Iris pigment epithelial cell (primary cell): ENCODE results near the gene HS3ST6.
A peak's percentile ranks its signal among the peaks of the same experiment; 100 is the strongest.
"Not testable (repeated sequence)": the region's sequence is repeated elsewhere in the genome, so short reads cannot be mapped to it uniquely, and the experiment has no call there.

Experiments
- DNase-seq: peaks from one replicate; pipeline ENCODE4 v3.0.0-alpha.2; 2011; ENCODE audit warnings: low read depth

HS3ST6 gene

GRCh38 chr16:1946495-1947368 is 28.5 kb upstream of the HS3ST6 start:
- DNase-seq: no peak

DNA sequence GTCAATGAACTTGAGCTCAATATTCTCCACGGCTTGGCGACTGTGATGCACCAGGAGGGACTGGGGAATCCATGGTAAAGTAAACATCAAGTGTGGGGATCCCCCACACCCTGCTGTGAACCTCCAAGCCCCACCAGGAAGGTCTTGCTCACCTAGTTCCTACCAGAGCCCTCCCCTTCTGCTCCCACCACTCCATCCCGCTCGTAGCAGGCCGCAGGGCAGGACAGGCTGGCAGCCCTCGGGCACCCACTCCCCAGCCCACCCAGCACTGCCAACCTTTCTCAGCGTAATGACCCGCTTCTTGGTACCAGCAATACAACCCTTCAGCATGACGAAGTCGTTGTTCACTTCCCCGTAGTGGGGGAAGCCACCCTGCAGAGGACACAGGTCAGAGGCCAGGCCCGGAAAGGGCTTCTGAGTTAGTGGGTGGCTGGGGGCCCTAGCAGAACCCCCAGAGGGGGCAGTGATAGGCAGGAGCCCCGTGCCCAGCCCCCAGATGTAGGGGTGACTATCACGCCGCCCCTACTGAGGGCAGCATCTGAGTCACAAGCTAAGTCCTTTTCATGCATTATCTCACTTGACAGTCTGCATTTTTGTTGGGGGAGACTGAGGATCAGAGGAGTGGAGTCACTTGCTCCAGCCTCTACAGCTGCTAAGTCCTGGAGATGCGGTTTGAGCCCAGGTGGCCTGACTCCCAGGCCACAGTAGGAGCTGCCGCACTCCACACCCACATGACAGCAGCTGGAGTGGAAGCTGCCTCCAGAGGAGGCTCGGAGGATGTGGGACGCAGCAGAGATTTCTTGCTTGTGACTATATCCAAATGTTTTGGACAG is 27.6 kb upstream of the HS3ST6 start:
- no peak for DNase-seq

DNA sequence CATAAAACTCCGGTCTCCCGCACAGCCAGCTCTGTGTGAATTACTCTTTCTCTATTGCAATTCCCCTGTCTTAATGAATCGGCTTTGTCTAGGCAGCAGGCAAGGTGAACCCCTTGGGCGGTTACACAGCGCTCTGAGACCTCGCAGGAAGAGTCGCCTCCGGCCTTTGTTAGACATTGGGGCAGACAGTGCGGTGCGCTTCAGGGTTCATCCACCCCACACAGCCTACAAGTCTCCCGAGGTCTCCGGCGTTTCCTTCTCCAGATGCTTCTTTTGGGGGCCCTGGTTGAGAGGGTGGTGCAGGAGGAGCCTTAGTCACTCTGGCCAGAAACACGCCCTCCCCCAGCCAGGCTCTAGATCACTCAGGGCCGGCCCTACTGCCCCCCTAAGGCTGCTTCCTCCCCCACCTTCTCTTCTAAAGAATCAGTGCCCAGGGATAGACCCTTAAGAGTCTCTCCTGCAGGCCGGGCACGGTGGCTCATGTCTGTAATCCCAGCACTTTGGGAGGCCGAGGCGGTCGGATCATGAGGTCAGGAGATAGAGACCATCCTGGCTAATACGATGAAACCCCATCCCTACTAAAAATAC is 26.5 kb upstream of the HS3ST6 start:
- DNase-seq: no peak

DNA sequence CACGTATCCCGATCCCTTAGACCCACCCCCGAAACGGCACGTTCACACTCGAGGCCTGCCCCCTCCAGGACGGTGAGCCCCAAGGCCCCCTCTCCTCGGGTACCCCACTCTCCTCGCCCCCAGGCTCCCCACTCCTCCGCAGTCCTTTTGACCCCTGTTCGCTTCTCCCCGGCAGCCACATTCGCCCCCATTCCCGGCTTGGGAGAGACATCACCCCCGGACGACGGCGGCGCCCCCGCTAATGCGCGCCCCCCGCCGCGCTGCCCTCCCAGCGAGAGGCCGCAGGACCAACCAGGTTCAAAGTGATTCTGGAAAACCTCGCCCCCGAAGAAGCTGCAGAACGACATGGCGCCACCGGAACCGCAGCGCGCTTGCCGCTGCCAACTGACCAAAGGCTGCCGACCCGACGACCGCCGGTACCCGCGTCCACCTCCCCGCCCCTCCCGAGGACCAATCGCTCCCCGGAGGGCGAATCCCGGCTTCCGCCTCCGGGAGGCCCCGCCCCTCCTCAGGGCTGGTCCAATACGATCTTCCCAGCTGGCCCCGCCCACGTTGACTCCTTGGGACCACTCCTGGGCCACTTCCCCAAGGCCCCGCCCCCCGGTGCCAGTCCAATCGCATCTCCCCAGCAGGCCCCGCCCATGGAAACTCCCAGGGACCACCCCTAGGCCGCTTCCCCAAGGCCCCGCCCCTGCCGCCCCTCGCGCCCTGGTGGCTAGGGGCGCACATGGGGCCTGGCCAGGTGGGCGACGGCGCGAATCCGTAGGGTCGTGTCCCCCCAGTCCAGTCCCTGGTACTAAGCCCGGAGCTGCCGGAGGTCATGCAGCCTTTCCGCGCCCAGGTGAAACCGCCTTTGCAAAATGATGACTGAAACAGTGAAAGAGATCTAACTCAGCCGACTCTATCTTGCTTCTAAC is 24.9 kb upstream of the HS3ST6 start, which contains the start of gene MSRB1:
Gene MSRB1 (minus strand): TSS at position 390 of the 917 bp plus-strand sequence. CDS start 43 bp downstream, at position 347.
- DNase-seq: peak; percentile 98

DNA sequence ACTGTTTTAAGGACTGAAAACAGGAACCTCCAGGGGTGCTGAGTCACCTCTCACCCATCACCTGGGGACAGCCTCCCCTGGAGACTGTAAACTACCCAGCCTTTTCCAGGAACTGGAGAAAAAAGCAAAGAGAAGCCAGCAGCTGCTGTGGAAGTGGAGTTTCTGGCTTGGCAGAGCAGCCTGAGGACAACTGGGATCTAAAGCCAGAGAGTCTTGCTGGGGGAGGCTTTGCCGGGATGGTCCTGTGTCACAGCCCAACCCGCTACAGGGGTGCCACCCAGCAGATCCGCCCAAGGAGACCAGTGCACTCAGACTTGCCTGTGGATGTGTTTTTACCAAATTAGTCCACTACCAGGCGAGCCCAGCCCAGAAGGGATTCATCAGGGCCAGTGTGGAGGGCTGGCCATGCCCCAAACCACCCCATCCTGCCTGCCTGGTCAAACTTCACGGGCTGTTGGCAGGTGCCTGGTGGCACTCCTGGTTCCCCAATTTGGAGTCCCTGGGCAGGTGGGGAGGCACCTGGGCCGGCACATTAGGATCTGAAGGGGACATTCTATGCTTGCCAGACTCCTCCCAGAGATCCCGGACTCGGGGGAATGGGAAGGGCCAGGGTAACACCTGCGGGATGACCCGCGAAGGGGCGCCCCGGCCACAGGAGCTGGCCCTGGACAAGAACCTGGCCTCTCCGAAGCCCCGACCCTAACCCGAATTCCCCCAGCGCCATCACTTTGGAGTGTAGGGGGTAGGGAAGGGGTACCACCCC is 24.0 kb upstream of the HS3ST6 start:
- peak; percentile 26 for DNase-seq

DNA sequence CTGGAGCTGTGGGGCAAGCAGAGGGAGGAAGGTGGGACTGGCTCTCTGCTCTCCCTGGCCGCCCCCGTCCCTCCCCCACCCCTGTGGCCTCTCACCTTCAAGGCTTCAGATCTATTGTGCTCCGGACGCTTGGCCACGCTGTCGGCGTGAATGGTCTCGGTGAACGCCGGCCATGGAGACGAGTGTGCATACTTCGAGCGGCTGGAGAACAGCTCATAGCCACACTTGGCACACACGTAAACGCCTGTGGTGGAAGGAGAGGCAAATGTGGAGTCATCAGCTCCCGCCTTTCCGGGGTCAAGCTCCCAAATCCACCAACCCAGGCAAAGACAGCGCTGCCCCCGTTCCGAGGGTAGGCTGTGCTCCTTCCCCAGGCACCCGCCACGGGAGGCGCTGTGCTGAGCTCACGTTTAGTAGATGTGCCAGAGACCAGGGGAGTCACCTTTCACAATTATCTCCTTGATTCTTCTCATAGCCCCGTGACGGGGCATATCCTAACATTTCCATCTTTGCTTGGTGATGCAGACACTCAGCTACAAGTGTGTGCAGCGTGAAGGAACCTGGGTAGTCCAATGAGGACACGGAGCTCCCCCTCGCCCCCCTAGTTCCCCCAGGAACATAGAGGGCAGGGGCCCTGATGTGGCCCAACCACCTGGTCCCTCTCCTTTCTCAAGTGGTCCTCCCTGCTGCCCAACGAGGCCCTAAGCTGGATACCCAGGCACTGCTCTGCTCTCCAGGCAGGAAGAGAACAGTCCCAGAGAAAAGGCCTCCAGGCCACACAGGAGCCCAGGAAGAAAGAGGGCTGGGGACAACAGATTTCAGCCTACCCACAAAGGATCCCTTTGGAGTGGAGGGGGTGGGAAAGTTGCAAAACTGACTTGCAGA is 23.2 kb upstream of the HS3ST6 start:
- peak; percentile 63 for DNase-seq

DNA sequence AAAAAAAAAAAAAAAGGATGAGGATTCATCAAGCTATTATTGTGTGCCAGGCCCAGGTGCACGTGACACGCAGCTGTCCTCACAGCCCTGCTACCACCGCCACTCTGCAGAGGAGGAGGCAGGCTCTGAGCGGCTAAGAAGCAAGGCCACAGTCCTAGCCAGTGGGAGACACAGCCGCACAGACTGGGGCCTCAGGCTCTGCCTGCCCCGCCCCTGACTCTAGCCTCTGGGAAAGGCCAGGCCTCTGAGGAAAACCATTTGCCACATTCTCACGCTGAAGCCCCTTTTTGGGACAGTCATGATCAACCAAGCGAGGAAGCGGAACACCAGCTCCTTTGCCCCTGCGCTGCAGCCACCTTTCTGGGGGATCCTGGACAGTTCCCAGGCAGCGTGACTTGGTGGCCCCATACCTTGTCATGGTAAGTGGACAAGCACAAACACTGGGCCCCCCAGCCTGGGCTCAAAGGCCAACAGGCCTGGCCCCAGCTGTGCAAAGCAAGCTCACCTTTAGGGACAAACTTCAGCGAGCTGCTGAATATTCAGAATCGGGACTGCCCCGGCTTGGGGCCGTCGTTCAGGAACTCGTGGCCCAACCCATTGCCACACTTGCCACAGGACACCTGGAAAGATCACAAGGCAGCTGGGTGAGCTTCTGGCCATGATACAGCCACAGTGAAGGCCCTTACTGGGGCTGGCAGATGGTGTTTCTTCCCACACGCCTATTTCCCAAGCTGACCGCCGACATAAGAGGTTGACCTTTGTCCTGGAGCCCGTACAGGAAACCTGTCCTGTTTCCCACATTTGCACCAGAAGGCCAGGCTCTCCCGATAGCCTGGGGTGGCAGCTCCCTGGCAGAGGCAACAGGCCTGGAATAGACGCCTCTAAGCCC is 22.3 kb upstream of the HS3ST6 start:
- no peak for DNase-seq

GRCh38 chr16:1939833-1940232 is 21.6 kb upstream of the HS3ST6 start:
- not testable (repeated sequence) for DNase-seq

GRCh38 chr16:1938910-1939309 is 20.7 kb upstream of the HS3ST6 start:
- no peak for DNase-seq

DNA sequence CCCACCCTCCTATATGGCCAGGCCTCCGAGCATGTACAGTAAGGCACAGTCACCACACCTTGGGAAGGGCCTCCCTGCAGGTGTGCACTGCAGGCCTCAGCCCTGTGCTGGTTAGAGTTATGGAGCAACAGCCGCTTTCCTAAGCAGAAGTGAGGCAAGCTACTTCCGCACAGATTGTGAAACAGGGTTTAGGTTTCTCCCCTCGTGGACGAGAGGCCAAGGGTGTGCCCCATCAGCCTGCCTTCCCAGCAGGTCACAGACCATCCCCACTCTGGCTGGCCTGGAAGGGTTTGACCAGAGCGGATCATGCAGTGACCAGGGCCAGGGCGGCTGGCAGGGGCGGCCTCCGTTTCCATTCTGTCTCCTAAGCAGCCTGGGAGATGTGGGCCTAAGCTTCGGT is 20.1 kb upstream of the HS3ST6 start:
- DNase-seq: no peak

DNA sequence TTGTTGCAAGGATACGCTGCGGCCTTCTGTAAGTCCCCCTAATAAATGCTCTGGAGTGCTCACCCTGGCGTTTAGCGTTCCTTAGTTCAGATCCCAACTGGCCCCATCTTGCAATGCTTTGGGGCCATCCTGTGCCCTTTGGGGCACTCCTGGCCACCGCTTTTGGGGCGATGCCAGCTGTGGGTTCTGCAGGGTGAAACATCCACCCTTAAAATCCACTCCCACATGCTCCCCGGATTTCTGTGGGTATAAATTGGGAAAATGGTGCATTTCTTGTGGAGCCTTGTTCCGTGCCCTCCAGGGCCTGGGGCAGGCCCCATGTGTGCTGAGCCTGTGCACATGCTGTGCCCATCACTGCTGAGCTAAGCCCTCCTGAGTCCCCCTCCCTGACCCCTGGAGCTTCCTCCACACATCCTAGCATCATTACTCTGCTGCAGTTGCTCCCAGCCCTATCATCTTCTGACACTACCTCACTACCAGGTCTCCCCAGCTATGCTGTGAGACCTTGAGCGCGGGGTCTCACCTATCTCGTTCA is 18.8 kb upstream of the HS3ST6 start:
- no peak for DNase-seq

DNA sequence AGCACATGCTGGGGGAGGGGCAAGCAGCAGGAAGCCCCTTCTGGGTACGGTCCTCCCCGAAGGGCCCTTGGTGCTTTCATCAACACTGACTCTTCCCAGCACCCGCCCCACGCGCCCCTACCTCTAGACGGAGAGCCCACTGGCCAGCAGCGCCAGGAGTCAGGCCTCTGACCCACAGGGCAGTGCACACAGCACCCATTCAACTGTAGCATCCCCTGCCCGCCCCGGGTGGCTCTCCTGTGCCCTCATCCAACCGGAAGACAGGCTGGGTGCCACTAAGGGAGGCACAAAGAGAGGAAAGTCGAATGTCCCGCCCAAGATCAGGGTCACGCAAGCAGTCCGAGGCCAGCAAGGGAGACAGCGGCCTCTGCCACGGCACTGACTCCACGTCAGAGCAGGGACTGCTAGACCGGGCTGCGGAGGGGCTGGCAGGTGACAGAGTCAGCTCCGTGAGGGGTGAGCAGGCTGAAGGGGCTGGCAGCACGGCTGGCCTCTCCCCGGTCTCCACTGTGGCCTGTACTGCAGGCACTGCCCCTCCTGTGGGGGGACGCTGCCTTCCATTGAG is 15.0 kb upstream of the HS3ST6 start:
- no peak for DNase-seq

DNA sequence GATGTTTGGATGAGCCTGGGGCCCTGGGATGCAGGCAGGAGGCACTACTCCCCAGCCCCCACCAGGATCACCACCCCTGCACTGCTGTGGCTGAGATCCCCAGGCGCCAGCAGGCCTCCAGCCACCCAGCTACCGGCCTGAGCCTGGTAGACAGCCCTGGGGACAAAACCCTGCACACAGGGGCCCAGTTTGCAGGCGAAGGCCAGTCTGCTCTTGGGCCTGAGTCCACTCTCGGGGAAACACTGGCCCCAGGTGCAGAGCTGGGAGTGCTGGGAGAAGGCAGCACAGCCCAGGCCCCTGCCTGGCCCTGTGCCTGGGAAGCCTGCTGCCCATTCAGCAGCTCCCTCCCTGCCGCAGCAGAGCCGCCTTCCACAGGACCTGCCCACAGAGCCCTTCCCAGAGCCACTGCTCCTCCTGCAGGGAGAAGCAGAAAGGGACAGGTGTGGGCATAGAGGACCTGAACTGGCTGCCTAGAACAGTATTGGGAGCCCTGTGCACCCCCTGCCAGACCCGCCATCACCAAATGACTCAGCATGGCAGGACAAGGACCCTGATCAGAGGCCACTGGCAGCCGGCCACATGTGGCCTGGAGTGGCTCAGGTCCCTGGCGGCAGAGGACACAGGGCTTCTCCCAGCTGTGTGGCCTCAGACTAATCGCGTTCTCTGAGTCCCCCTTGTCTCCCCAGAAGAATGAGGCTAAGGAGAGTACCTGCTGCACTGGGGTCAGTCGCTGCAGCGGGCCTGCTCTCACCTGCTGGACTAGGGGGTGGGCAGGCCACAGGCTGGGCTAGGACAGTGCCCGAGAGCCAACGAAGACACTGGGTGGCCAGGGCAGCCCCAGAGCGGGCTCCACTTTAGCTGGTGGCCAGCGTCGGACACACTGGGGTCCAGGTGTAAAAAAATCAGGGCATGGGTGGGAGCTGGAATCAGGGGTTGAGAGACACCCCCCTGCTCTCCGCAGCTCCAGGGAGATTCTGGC is 14.1 kb upstream of the HS3ST6 start:
- peak; percentile 10 for DNase-seq

DNA sequence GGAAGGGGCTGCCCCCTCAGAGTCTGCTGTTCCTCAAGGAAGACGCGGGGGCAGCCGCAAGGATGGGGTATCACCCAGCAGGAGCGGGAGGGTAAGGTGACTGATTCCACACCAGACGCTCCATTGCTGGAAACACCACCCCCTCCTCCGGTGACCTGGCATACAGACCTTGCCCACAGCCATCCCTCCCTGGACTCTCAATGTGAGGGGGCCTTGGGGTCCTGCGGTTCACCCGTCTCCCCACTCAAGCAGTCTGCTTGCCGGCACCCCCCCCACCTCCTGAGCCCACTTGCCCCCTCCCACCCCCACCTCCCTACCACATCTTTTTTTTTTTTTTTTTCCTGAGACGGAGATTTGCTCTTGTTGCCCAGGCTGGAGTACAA is 12.1 kb upstream of the HS3ST6 start:
- DNase-seq: no peak

GRCh38 chr16:1929578-1930337 is 11.5 kb upstream of the HS3ST6 start:
- peak; percentile 76 for DNase-seq

- no peak for DNase-seq
Measured at GRCh38 chr16:1929105-1929504, 10.9 kb upstream of the HS3ST6 start.
